ENCODE data around the gene MYMX. TPM values are rescaled to one million over a fixed set of nuclear protein-coding genes. Genes with fewer than 3 reads are reported as not detected.
A peak's percentile ranks its signal among the peaks of the same experiment; 100 is the strongest.

Gene MYMX
- total RNA-seq, 1 donor from 2014 or later, result 0.26 TPM

GRCh38 chr6:44232676-44233566, 16.2 kb downstream of the MYMX start:
- no peak for DNase-seq (ENCODE audit: low spot score)

- no peak for DNase-seq (ENCODE audit: low spot score)
Observed at GRCh38 chr6:44233567-44234100, 16.9 kb downstream of the MYMX start.

DNA sequence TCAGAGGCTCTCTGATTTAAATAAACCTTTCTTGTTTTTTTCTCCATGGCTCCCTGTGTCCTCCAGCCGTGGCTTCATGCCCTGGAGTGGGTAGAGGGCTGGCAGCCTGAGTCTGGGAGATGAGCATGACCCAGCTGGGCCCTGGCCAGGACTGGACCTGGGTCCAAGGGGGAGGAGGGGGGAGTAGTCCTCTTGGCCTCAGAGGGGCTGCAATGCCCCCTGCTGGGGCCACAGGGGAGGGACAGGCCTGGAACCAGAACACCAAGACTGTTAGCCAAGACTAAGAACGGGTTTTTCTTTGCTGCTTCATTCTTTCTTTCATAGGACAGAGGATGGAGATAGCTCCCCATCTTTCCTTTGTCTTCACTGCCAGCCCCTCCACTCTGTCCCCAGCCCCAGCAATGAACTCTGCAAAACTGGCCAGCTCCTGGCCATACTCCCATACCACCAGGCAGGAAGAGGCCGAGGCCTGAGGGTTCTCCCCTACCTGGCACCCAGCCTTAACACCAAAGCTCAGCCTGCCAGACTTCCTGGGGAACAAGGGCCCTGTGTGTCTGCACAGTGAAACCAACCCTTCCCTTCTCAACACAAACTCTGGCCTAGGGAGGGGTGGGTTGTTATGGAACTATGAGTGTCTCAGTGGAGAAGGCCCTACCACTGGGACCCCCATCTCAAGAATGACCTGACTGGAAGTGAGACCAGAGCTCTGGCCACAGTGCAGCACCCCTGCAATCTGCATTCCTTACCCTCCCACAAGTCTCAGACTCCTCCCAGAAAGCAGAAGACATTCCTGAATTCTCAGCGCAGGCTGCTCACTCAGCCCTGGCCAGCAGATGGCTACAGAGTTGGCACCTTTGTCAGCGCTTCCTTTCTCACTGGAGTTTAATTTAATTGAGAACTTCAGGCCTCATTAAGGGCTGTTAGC, 17.6 kb downstream of the MYMX start:
- peak; percentile 75 for DNase-seq (ENCODE audit: low spot score)

- DNase-seq (ENCODE audit: low spot score), result no peak
Observed at GRCh38 chr6:44235269-44235668, 18.5 kb downstream of the MYMX start.

GRCh38 chr6:44235891-44236516, 19.3 kb downstream of the MYMX start:
- no peak for DNase-seq (ENCODE audit: low spot score)

DNA sequence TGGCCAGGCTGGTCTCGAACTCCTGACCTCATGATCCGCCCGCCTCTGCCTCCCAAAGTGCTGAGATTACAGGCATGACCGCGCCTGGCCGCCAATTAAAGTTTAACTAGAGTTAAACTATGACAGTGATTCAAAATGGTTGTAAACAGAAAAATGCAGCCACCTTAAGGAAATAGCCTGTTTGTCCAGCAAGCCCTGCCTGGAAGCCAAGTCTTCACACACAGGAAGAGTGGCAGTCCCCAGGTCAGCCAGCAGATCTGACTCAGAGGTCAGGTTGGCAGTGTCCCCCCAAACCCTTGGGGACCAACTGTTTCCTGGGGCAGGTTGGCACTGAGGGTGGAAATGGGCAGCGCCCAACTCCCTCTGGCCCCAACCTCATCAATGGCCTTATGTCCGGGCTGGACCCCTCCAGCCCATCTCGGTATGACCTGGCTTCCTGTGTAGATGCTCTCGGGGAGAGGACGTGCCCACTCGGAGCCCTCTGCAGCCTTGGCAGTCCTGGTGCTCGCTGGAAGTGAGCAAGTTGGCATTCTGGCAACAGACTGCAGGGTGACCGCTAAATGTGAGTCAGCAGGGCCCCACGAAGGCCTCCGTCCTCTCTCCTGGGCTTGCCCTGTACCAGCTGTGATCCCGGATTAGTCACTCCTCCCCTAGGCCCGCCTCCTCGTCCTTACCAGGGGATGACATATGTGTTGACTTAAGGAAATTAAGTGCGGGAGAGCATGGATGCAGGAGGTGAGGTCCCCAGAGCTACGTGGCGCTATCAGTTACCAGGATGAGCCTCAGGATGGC, 20.5 kb downstream of the MYMX start:
- DNase-seq (ENCODE audit: low spot score), result peak; percentile 95

- peak; percentile 79 for DNase-seq (ENCODE audit: low spot score)
Observed at GRCh38 chr6:44237813-44238433, 21.2 kb downstream of the MYMX start.

- no peak for DNase-seq (ENCODE audit: low spot score)
Observed at GRCh38 chr6:44238687-44239350, 22.1 kb downstream of the MYMX start.

- no peak for DNase-seq (ENCODE audit: low spot score)
Observed at GRCh38 chr6:44243345-44243744, 26.6 kb downstream of the MYMX start.

GRCh38 chr6:44245391-44245911, 28.7 kb downstream of the MYMX start:
- DNase-seq (ENCODE audit: low spot score), result no peak

DNA sequence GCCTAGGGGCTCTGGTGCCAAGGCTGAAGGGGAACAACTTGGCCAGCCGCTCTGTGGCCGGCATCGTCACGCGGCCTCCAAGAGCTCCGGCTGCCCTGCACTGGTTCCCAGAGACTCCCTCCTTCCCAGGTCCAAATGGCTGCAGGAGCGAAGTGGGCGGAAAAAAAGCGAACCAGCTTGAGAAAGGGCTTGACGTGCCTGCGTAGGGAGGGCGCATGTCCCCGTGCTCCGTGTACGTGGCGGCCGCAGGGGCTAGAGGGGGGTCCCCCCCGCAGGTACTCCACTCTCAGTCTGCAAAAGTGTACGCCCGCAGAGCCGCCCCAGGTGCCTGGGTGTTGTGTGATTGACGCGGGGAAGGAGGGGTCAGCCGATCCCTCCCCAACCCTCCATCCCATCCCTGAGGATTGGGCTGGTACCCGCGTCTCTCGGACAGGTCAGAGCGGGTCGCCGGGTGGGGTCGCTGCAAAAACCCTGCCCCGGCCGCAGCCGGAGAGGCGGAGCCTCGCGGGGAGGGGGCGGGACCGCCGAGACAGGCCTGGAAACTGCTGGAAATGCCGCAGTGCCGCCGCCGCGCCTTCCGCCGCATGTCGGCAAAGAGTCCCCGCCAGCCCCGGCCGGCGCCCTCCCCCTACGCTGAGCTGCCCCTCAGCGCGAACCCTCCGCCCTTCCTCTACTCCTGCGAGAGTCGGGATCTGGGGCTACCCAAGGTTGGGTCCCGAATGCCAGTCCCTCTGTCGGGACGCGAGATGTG, 29.4 kb downstream of the MYMX start:
- peak; percentile 93 for DNase-seq (ENCODE audit: low spot score)

DNA sequence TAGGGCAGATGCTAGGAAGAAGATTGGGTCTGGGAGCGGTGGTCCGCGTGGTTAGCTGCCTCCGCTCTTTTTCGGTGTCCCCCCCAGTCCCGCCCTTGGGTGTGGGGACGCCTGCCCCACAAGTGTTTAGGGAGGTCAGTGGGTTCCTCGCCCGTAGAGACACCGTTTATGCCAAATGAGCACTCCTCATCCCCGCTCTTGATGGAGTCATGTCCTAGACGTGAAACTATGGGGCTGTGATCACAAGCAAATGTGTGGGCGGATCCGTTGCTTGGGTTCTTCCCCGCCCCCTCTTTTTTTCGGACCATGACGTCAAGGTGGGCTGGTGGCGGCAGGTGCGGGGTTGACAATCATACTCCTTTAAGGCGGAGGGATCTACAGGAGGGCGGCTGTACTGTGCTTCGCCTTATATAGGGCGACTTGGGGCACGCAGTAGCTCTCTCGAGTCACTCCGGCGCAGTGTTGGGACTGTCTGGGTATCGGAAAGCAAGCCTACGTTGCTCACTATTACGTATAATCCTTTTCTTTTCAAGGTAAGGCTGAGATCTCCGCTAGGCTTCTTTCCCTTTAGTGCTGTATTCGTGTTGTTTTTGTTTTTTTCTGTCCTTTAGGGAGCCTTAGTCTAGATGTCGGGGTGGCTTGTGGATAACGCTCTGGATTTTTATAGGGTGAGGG, 30.1 kb downstream of the MYMX start, which contains the start of gene HSP90AB1:
Gene HSP90AB1 (plus strand): TSS at position 439 of the 675 bp plus-strand sequence. CDS start 1,529 bp downstream, outside the sequence.
- peak; percentile 98 for DNase-seq (ENCODE audit: low spot score)

- DNase-seq (ENCODE audit: low spot score), result peak; percentile 83
Observed at GRCh38 chr6:44247338-44248302, 30.9 kb downstream of the MYMX start.

GRCh38 chr6:44248579-44248978, 31.9 kb downstream of the MYMX start:
- DNase-seq (ENCODE audit: low spot score), result no peak

DNA sequence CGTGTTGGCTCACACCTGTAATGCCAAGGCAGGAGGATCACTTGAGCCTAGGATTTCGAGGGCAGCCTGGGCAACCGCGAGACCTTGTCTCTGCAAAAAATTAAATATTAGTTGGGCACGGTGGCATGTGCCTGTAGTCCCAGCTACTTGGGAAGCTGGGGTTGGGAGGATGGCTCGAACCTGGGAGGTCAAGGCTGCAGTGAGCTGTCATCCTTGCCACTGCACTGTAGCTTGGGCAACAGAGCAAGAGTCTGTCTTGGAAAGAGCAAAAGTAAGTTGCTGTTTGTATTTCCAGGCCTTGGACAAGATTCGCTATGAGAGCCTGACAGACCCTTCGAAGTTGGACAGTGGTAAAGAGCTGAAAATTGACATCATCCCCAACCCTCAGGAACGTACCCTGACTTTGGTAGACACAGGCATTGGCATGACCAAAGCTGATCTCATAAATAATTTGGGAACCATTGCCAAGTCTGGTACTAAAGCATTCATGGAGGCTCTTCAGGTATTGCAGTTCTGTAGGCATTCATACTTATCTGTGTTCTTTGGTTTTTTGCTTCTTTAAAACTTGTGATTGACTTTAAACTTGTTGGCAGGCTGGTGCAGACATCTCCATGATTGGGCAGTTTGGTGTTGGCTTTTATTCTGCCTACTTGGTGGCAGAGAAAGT, 32.5 kb downstream of the MYMX start:
- DNase-seq (ENCODE audit: low spot score), result no peak

GRCh38 chr6:44250067-44250717, 33.5 kb downstream of the MYMX start:
- no peak for DNase-seq (ENCODE audit: low spot score)

All from mucosa of gallbladder (tissue), 1 donor.